ENCODE data around the gene MALL. TPM values are rescaled to one million over a fixed set of nuclear protein-coding genes. Genes with fewer than 3 reads are reported as not detected.

The MALL gene
- total RNA-seq, 2 donors from 2014 or later: 14.0 to 39.1 TPM

Small RNA genes within 50 kb of the gene (microRNA-seq; reads per million reads assigned to microRNA genes)
- gene MIR4267 (0 reads per million in 2 donors), gene MIR4436B1 (0 reads per million in 2 donors)

Other genes starting within 250 kb of the MALL start
- gene LIMS3, start 217.1 kb downstream of the MALL start, total RNA-seq: 1 to 10 TPM; 3.0 to 6.3 TPM
- 1 to 10 TPM; 2.9 to 3.2 TPM for gene NPHP1, start 89.2 kb upstream of the MALL start, total RNA-seq
- 100 to 1,000 TPM in 1 of 2 donors, 10 to 100 TPM in 1; 99.9 to 133 TPM for gene MTLN, start 96.7 kb upstream of the MALL start, total RNA-seq

Data from left cardiac atrium (tissue), 2 donors.